IPS DF 4.7 (cell line): ENCODE results near the gene LRP3.
"Not testable (repeated sequence)": the region's sequence is repeated elsewhere in the genome, so short reads cannot be mapped to it uniquely, and the experiment has no call there.

Experiments used
- DNase-seq: peaks from one replicate; pipeline ENCODE4 v3.0.0-alpha.2; 2013; ENCODE audit warnings: low spot score; ENCODE audit errors: extremely low read depth

LRP3 gene

GRCh38 chr19:33176670-33177416 lies 17.3 kb upstream of the LRP3 start:
- DNase-seq = peak; percentile 93

- no peak for DNase-seq
These were observed 16.6 kb upstream of the LRP3 start for GRCh38 chr19:33177417-33177979.

GRCh38 chr19:33186431-33187182 lies 7.5 kb upstream of the LRP3 start:
- DNase-seq = no peak

GRCh38 chr19:33187183-33187540 lies 7.0 kb upstream of the LRP3 start:
- DNase-seq = no peak

GRCh38 chr19:33189453-33189852 lies 4.7 kb upstream of the LRP3 start:
- no peak for DNase-seq

- not testable (repeated sequence) for DNase-seq
These were observed 3.0 kb upstream of the LRP3 start for GRCh38 chr19:33191092-33191491.

GRCh38 chr19:33191501-33191900 lies 2.6 kb upstream of the LRP3 start:
- DNase-seq = no peak

- no peak for DNase-seq
These were observed 2.1 kb upstream of the LRP3 start for GRCh38 chr19:33192010-33192409.

GRCh38 chr19:33193269-33193864 lies 763 bp upstream of the LRP3 start:
- no peak for DNase-seq

GRCh38 chr19:33194532-33194885 lies 379 bp downstream of the LRP3 start:
- no peak for DNase-seq

- no peak for DNase-seq
These were observed 935 bp downstream of the LRP3 start for GRCh38 chr19:33194886-33195644.

GRCh38 chr19:33195645-33196347 lies 1.7 kb downstream of the LRP3 start:
- no peak for DNase-seq

GRCh38 chr19:33196446-33197193 lies 2.5 kb downstream of the LRP3 start:
- no peak for DNase-seq

- DNase-seq = no peak
These were observed 3.5 kb downstream of the LRP3 start for GRCh38 chr19:33197591-33198000.

GRCh38 chr19:33198169-33198568 lies 4.0 kb downstream of the LRP3 start:
- DNase-seq = no peak

GRCh38 chr19:33199441-33200265 lies 5.5 kb downstream of the LRP3 start:
- DNase-seq = no peak

- no peak for DNase-seq
These were observed 7.3 kb downstream of the LRP3 start for GRCh38 chr19:33201473-33201872.

- DNase-seq = no peak
These were observed 7.9 kb downstream of the LRP3 start for GRCh38 chr19:33201886-33202545.
